HUES48 (cell line): ENCODE data around the gene GALNT7.

Experiments
- H3K27ac ChIP-seq: one replicate; pipeline ENCODE4 v1.7.0; 2013; ENCODE audit warnings: low read depth, low read length, inconsistent platforms
- H3K27me3 ChIP-seq: 2 replicates; pipeline ENCODE4 v1.6.1; 2013; ENCODE audit warnings: mild to moderate bottlenecking, low read length; ENCODE audit not compliant: control insufficient read depth, insufficient read depth
- H3K36me3 ChIP-seq: 2 replicates; pipeline ENCODE4 v1.6.1; 2013; ENCODE audit warnings: low read length; ENCODE audit not compliant: control insufficient read depth, insufficient read depth
- H3K4me1 ChIP-seq: 2 replicates; pipeline ENCODE4 v1.6.1; 2013; ENCODE audit warnings: mild to moderate bottlenecking, low read length; ENCODE audit not compliant: control insufficient read depth, insufficient read depth
- H3K4me3 ChIP-seq: 2 replicates; pipeline ENCODE4 v1.5.1; 2013; ENCODE audit warnings: mild to moderate bottlenecking, low read depth, low read length
- H3K9ac ChIP-seq: 2 replicates; pipeline ENCODE4 v1.6.1; 2013; ENCODE audit warnings: mild to moderate bottlenecking, low read depth, low read length, moderate library complexity
- H3K9me3 ChIP-seq: 2 replicates; pipeline ENCODE4 v1.6.1; 2013; ENCODE audit warnings: low read length; ENCODE audit not compliant: control insufficient read depth, insufficient read depth

GALNT7 gene

GRCh38 chr4:173248690-173249089, 80.1 kb downstream of the GALNT7 start:
- Histone ChIP-seq H3K27ac (no peak overlapping the region), H3K9ac (no peak overlapping the region), H3K9me3 (no peaks in the 10 kb centered on the region), H3K4me3 (no peak overlapping the region), H3K27me3 (no peaks in the 10 kb centered on the region), H3K4me1 (peaks cover 65% of the 10 kb centered on the region), H3K36me3 (0 out of 2 replicates have a peak, but pooled peaks cover 11% of the 10 kb centered on the region)

GRCh38 chr4:173252024-173252935, 83.7 kb downstream of the GALNT7 start:
- no peaks in the 10 kb centered on the region for H3K9me3 ChIP-seq
- H3K27ac ChIP-seq, result peak overlapping the region; percentile 23
- H3K4me3 ChIP-seq, result no peak overlapping the region
- peaks cover 47% of the 10 kb centered on the region for H3K4me1 ChIP-seq
- H3K9ac ChIP-seq, result no peak overlapping the region
- H3K36me3 ChIP-seq, result 0 out of 2 replicates have a peak, but pooled peaks cover 14% of the 10 kb centered on the region
- H3K27me3 ChIP-seq, result no peaks in the 10 kb centered on the region

- Histone ChIP-seq H3K27ac (no peak overlapping the region), H3K4me1 (peaks cover 52% of the 10 kb centered on the region), H3K36me3 (0 out of 2 replicates have a peak, but pooled peaks cover 7% of the 10 kb centered on the region), H3K9ac (no peak overlapping the region), H3K9me3 (no peaks in the 10 kb centered on the region), H3K27me3 (no peaks in the 10 kb centered on the region), H3K4me3 (no peak overlapping the region)
Observed at GRCh38 chr4:173253561-173253960, 85.0 kb downstream of the GALNT7 start.

- no peaks in the 10 kb centered on the region for H3K9me3 ChIP-seq
- no peak overlapping the region for H3K9ac ChIP-seq
- H3K4me3 ChIP-seq, result no peak overlapping the region
- H3K4me1 ChIP-seq, result peaks cover 52% of the 10 kb centered on the region
- H3K36me3 ChIP-seq, result 0 out of 2 replicates have a peak, but pooled peaks cover 6% of the 10 kb centered on the region
- no peak overlapping the region for H3K27ac ChIP-seq
- H3K27me3 ChIP-seq, result no peaks in the 10 kb centered on the region
Observed at GRCh38 chr4:173254646-173255045, 86.0 kb downstream of the GALNT7 start.

- Histone ChIP-seq H3K9ac (no peak overlapping the region), H3K27me3 (no peaks in the 10 kb centered on the region), H3K4me1 (peaks cover 39% of the 10 kb centered on the region), H3K27ac (peak overlapping the region; percentile 0), H3K36me3 (0 out of 2 replicates have a peak, but pooled peaks cover 4% of the 10 kb centered on the region), H3K9me3 (no peaks in the 10 kb centered on the region), H3K4me3 (no peak overlapping the region)
Observed at GRCh38 chr4:173256825-173257224, 88.2 kb downstream of the GALNT7 start.

- Histone ChIP-seq H3K27me3 (no peaks in the 10 kb centered on the region), H3K9ac (no peak overlapping the region), H3K4me1 (peaks cover 30% of the 10 kb centered on the region), H3K27ac (no peak overlapping the region), H3K36me3 (0 out of 2 replicates have a peak, but pooled peaks cover 4% of the 10 kb centered on the region), H3K4me3 (no peak overlapping the region), H3K9me3 (no peaks in the 10 kb centered on the region)
Observed at GRCh38 chr4:173257732-173258717, 89.4 kb downstream of the GALNT7 start.

GRCh38 chr4:173258866-173259265, 90.3 kb downstream of the GALNT7 start:
- Histone ChIP-seq H3K9ac (no peak overlapping the region), H3K36me3 (0 out of 2 replicates have a peak, but pooled peaks cover 4% of the 10 kb centered on the region), H3K27me3 (no peaks in the 10 kb centered on the region), H3K27ac (no peak overlapping the region), H3K4me1 (peaks cover 25% of the 10 kb centered on the region), H3K4me3 (no peak overlapping the region), H3K9me3 (no peaks in the 10 kb centered on the region)

GRCh38 chr4:173259310-173259709, 90.7 kb downstream of the GALNT7 start:
- no peak overlapping the region for H3K4me3 ChIP-seq
- H3K36me3 ChIP-seq, result 0 out of 2 replicates have a peak, but pooled peaks cover 4% of the 10 kb centered on the region
- H3K4me1 ChIP-seq, result peaks cover 28% of the 10 kb centered on the region
- no peak overlapping the region for H3K27ac ChIP-seq
- H3K9me3 ChIP-seq, result no peaks in the 10 kb centered on the region
- H3K27me3 ChIP-seq, result no peaks in the 10 kb centered on the region
- H3K9ac ChIP-seq, result no peak overlapping the region

GRCh38 chr4:173261052-173261451, 92.4 kb downstream of the GALNT7 start:
- Histone ChIP-seq H3K27ac (no peak overlapping the region), H3K9ac (no peak overlapping the region), H3K9me3 (no peaks in the 10 kb centered on the region), H3K27me3 (no peaks in the 10 kb centered on the region), H3K36me3 (no peaks in the 10 kb centered on the region), H3K4me3 (no peak overlapping the region), H3K4me1 (peaks cover 27% of the 10 kb centered on the region)

- Histone ChIP-seq H3K9ac (no peak overlapping the region), H3K27ac (no peak overlapping the region), H3K27me3 (no peaks in the 10 kb centered on the region), H3K4me1 (peaks cover 17% of the 10 kb centered on the region), H3K4me3 (no peak overlapping the region), H3K36me3 (no peaks in the 10 kb centered on the region), H3K9me3 (no peaks in the 10 kb centered on the region)
Observed at GRCh38 chr4:173262375-173262774, 93.8 kb downstream of the GALNT7 start.
